OCI-LY7 (cell line): ENCODE results near the gene HTR1B.

Experiments used
- CTCF ChIP-seq: fragments of 200-600 bp; sonication (generic); conservative IDR thresholded peaks from 2 replicates; pipeline ENCODE4 v1.5.1; 2014; ENCODE audit warnings: mild to moderate bottlenecking, antibody characterized with exemption, low read length, moderate library complexity, mixed read lengths
- EZH2phosphoT487 ChIP-seq: fragments of 200-600 bp; sonication (generic); IDR thresholded peaks from 2 replicates; pipeline ENCODE4 v1.6.1; 2018; ENCODE audit warnings: low read depth, borderline replicate concordance, mild to moderate bottlenecking, mixed run types, antibody characterized with exemption, low read length, moderate library complexity, mixed read lengths

GRCh38 chr6:77462359-77463307, 658 bp downstream of the HTR1B start:
- no peak for TF ChIP-seq CTCF
- no peak for TF ChIP-seq EZH2phosphoT487
